Endothelial cell (in vitro differentiated cells): ENCODE data around the gene F13A1. TPM values are rescaled to one million over a fixed set of nuclear protein-coding genes. Genes with fewer than 3 reads are reported as not detected.

Experiments used
- DNase-seq: peaks from one replicate; pipeline ENCODE4 v3.0.0; 2021; ENCODE audit warnings: low spot score
- H3K27ac Mint-ChIP-seq: one replicate; pipeline ENCODE4 v1.8.0; 2021; ENCODE audit warnings: mixed read lengths, inconsistent platforms; ENCODE audit not compliant: unreplicated experiment
- H3K27me3 Mint-ChIP-seq: one replicate; pipeline ENCODE4 v1.8.0; 2021; ENCODE audit warnings: mild to moderate bottlenecking, moderate library complexity, mixed read lengths, inconsistent platforms; ENCODE audit not compliant: unreplicated experiment
- H3K36me3 Mint-ChIP-seq: one replicate; pipeline ENCODE4 v1.8.0; 2021; ENCODE audit warnings: mild to moderate bottlenecking, low read depth, mixed read lengths, inconsistent platforms; ENCODE audit not compliant: unreplicated experiment
- H3K4me1 Mint-ChIP-seq: one replicate; pipeline ENCODE4 v1.8.0; 2021; ENCODE audit warnings: mild to moderate bottlenecking, mixed read lengths, inconsistent platforms; ENCODE audit not compliant: unreplicated experiment
- H3K4me3 Mint-ChIP-seq: one replicate; pipeline ENCODE4 v1.8.0; 2021; ENCODE audit warnings: mild to moderate bottlenecking, mixed read lengths, inconsistent platforms; ENCODE audit not compliant: unreplicated experiment
- H3K9me3 Mint-ChIP-seq: one replicate; pipeline ENCODE4 v1.8.0; 2021; ENCODE audit warnings: mixed read lengths, inconsistent platforms; ENCODE audit not compliant: unreplicated experiment
- total RNA-seq: library from RNA; stranded (reverse); fragmentation: NEBNext Ultra II Directional; extraction: Animal tissue kit (Norgen Biotek cat#: 25700); gene quantifications from one replicate; pipeline ENCODE4 v1.2.1, GENCODE V29; 2021; ENCODE audit not compliant: unreplicated experiment
- TF ChIP-seq, protein P1 (sequence below): fragments of 200-600 bp; sonication (generic); IDR thresholded peaks from one replicate; pipeline ENCODE4 v1.5.0; 2021; ENCODE audit warnings: antibody characterized with exemption; ENCODE audit not compliant: unreplicated experiment

F13A1 gene
- total RNA-seq, 1 donor from 2014 or later = not detected

DNA sequence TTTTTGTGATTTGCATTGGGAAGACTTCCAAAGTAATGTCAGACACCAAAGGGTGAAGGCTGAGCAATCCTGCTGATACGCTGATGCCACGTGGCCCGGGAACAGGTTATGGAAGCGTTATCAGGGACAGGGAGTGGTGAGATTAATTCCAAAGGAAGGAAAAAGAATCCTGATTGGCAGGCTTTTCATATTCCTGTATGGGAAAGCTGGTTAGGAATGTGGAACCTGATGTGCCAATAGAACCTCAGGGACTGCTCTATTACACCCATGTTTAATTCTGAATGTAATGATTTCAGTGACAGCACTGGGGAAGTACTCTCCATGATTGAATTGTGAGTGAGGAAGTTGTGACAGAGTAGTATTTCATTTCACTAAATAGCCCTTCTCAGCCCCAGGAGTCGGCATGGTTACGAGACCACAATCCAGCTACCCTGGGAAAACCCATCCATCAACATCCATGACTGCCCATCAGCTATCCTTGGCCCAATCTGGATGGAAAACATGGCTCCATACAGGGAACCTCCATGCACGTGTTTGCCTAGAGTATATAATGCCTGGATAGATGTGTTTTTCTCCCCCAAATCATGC, 49.4 kb downstream of the F13A1 start:
- H3K27ac Mint-ChIP-seq = no peak overlapping the region
- no peak for DNase-seq
- H3K36me3 Mint-ChIP-seq = no peaks in the 10 kb centered on the region
- no peaks in the 10 kb centered on the region for H3K27me3 Mint-ChIP-seq
- TF ChIP-seq, protein P1, sequence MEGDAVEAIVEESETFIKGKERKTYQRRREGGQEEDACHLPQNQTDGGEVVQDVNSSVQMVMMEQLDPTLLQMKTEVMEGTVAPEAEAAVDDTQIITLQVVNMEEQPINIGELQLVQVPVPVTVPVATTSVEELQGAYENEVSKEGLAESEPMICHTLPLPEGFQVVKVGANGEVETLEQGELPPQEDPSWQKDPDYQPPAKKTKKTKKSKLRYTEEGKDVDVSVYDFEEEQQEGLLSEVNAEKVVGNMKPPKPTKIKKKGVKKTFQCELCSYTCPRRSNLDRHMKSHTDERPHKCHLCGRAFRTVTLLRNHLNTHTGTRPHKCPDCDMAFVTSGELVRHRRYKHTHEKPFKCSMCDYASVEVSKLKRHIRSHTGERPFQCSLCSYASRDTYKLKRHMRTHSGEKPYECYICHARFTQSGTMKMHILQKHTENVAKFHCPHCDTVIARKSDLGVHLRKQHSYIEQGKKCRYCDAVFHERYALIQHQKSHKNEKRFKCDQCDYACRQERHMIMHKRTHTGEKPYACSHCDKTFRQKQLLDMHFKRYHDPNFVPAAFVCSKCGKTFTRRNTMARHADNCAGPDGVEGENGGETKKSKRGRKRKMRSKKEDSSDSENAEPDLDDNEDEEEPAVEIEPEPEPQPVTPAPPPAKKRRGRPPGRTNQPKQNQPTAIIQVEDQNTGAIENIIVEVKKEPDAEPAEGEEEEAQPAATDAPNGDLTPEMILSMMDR = no peak
- H3K9me3 Mint-ChIP-seq = no peaks in the 10 kb centered on the region
- H3K4me1 Mint-ChIP-seq = peaks cover 5% of the 10 kb centered on the region
- H3K4me3 Mint-ChIP-seq = no peak overlapping the region

DNA sequence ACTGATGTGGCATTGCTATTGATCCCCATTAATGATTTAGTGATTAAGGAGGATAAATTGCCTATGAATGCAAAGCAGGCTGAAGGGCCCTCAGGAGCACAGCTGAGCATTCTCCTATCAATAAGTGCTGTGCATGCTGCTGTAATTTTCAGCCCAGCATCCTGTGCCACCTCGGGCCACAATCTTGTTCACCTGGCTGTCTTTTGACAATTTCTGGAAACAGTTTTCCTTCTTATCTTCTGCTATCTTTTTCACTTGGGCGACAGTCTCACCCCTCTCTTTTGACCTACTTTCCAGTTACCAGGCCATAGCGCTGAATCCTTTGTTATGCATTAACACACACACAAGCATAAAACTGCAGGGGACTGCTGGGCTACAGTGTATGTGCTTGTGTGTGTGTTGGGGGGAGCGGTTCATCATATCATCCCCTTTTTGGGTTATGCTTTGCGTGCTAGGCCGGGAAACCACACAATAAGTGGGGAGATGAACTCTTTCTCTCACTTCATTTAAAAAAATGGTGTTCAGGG, 60.2 kb downstream of the F13A1 start:
- H3K4me3 Mint-ChIP-seq = no peak overlapping the region
- no peak for DNase-seq
- H3K27ac Mint-ChIP-seq = no peak overlapping the region
- H3K9me3 Mint-ChIP-seq = no peaks in the 10 kb centered on the region
- TF ChIP-seq, protein P1 = no peak
- peaks cover 4% of the 10 kb centered on the region for H3K27me3 Mint-ChIP-seq
- no peaks in the 10 kb centered on the region for H3K36me3 Mint-ChIP-seq
- H3K4me1 Mint-ChIP-seq = no peaks in the 10 kb centered on the region

DNA sequence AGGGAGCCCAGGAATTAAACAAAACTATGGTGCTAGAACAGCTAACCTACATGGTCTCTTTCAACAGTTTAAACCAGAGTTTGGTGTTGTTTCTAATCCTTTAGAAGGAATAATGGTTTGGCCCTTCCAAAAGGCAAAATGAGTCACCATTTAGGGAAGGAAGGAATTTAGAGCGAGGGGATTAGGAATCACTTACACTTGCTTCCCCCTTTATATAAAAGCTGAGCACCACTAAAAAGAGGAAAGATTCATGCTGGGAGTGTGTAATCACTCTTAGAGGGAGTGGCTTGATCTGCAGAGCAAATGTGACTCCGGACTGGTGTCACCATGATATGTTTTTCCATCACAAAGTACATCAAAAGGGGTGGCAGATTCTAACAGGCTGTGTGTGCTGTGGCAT, 63.6 kb downstream of the F13A1 start:
- peaks cover 2% of the 10 kb centered on the region for H3K27me3 Mint-ChIP-seq
- H3K4me1 Mint-ChIP-seq = no peaks in the 10 kb centered on the region
- no peaks in the 10 kb centered on the region for H3K9me3 Mint-ChIP-seq
- TF ChIP-seq, protein P1 = no peak
- H3K36me3 Mint-ChIP-seq = no peaks in the 10 kb centered on the region
- DNase-seq = no peak
- no peak overlapping the region for H3K27ac Mint-ChIP-seq
- no peak overlapping the region for H3K4me3 Mint-ChIP-seq

DNA sequence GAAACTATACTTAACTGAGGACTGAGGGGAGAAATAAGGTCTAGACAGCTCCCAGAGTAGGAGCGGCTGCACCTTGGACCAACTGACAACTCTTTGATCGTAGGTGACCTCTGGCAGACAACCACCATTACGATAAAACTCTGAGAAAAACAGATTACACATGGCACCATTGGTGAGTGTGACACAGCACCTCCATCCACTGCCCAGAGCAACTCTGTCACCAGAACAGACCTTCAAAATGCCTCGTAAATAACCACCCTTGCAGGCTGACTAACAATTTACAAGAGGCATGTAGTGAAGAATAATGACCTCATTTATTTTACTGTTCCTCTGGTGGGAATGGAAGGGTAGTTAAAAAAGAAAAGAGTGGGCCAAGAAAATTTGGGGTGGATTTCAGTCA, 64.2 kb downstream of the F13A1 start:
- Mint-ChIP-seq H3K27me3 (peaks cover 2% of the 10 kb centered on the region), H3K9me3 (no peaks in the 10 kb centered on the region), H3K36me3 (no peaks in the 10 kb centered on the region), H3K27ac (no peak overlapping the region), H3K4me1 (no peaks in the 10 kb centered on the region), H3K4me3 (no peak overlapping the region)
- DNase-seq = no peak
- TF ChIP-seq, protein P1 = no peak

DNA sequence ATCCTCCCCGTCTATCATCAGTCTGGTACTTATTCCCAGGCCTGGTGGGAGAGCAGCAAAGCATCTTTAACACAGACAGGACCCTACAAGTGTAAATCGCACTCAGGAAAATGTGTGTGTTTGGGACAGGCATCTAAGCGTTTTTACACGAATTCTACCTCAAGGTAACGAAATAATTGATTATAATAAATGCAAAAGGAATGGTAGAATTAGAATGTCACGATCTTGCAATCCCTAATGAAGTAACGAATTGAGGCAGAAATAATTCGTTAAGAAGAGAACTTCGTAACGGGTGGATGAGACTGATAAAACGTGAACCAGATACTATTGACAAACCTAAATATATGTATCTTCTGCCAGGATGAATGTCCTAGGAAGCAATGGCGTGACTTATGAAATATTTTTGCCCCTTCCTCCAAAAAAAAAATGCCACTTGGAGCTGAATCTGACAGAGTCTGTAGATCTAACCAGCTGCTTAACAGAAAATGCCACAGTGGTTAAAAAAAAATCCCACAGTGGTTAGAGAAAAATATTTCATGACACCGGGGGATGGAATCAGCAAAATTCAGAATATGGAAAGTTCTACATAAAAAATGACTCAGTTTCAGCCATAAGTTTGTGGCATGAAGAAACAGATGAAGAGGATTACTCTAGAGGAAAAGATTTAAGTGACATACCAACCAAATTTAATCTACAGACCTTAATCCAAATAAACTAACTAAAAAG, 68.7 kb downstream of the F13A1 start:
- Mint-ChIP-seq H3K4me1 (no peaks in the 10 kb centered on the region), H3K27me3 (peaks cover 2% of the 10 kb centered on the region), H3K27ac (no peak overlapping the region), H3K9me3 (no peaks in the 10 kb centered on the region), H3K36me3 (no peaks in the 10 kb centered on the region), H3K4me3 (no peak overlapping the region)
- TF ChIP-seq, protein P1 = no peak
- DNase-seq = no peak
